ENCODE data around the gene PCDHA1.

PCDHA1 gene

GRCh38 chr5:141040093-141040770, 254.3 kb downstream of the PCDHA1 start:
- no peaks in the 10 kb centered on the region for H3K4me1 ChIP-seq (ENCODE audit: low read length)
- TF ChIP-seq EZH2phosphoT487 (IDR thresholded peaks at IDR 0.05; ENCODE audit: low read depth) (no peak), CTCF (IDR thresholded peaks at IDR 0.05; ENCODE audit: low read depth, low read length) (no peak)
- H3K4me2 ChIP-seq (ENCODE audit: low read length), result no peak overlapping the region
- no peaks in the 10 kb centered on the region for H3K79me2 ChIP-seq (ENCODE audit: low read length)
- H3K36me3 ChIP-seq (replicated peaks; ENCODE audit: low read depth, low read length), result no peaks in the 10 kb centered on the region
- no peak overlapping the region for H3K4me3 ChIP-seq (ENCODE audit: low read length)
- H3K9me3 ChIP-seq (ENCODE audit: insufficient read depth, low read length), result no peaks in the 10 kb centered on the region
- H2AFZ ChIP-seq (ENCODE audit: low read depth, low read length), result no peak overlapping the region
- H3K9ac ChIP-seq (ENCODE audit: low read length), result no peak overlapping the region
- no peaks in the 10 kb centered on the region for H4K20me1 ChIP-seq (ENCODE audit: insufficient read depth, low read length)
- no peak overlapping the region for H3K27ac ChIP-seq (ENCODE audit: low read length)
- H3K27me3 ChIP-seq (ENCODE audit: low read depth, low read length), result no peaks in the 10 kb centered on the region

GRCh38 chr5:141040771-141041426, 255.0 kb downstream of the PCDHA1 start:
- peak overlapping the region; percentile 36 for H3K4me2 ChIP-seq (ENCODE audit: low read length)
- no peaks in the 10 kb centered on the region for H4K20me1 ChIP-seq (ENCODE audit: insufficient read depth, low read length)
- H3K4me3 ChIP-seq (ENCODE audit: low read length), result no peak overlapping the region
- H2AFZ ChIP-seq (ENCODE audit: low read depth, low read length), result no peak overlapping the region
- H3K36me3 ChIP-seq (replicated peaks; ENCODE audit: low read depth, low read length), result no peaks in the 10 kb centered on the region
- no peak overlapping the region for H3K27ac ChIP-seq (ENCODE audit: low read length)
- H3K79me2 ChIP-seq (ENCODE audit: low read length), result no peaks in the 10 kb centered on the region
- H3K9ac ChIP-seq (ENCODE audit: low read length), result no peak overlapping the region
- TF ChIP-seq CTCF (IDR thresholded peaks at IDR 0.05; ENCODE audit: low read depth, low read length), result peak; percentile 66
- TF ChIP-seq EZH2phosphoT487 (IDR thresholded peaks at IDR 0.05; ENCODE audit: low read depth), result no peak
- no peaks in the 10 kb centered on the region for H3K4me1 ChIP-seq (ENCODE audit: low read length)
- H3K9me3 ChIP-seq (ENCODE audit: insufficient read depth, low read length), result no peaks in the 10 kb centered on the region
- no peaks in the 10 kb centered on the region for H3K27me3 ChIP-seq (ENCODE audit: low read depth, low read length)

- H3K27ac ChIP-seq (ENCODE audit: low read length), result no peak overlapping the region
- TF ChIP-seq CTCF (IDR thresholded peaks at IDR 0.05; ENCODE audit: low read depth, low read length) (no peak), EZH2phosphoT487 (IDR thresholded peaks at IDR 0.05; ENCODE audit: low read depth) (no peak)
- peak overlapping the region; percentile 36 for H3K4me2 ChIP-seq (ENCODE audit: low read length)
- no peaks in the 10 kb centered on the region for H3K36me3 ChIP-seq (replicated peaks; ENCODE audit: low read depth, low read length)
- H2AFZ ChIP-seq (ENCODE audit: low read depth, low read length), result no peak overlapping the region
- H4K20me1 ChIP-seq (ENCODE audit: insufficient read depth, low read length), result no peaks in the 10 kb centered on the region
- H3K9ac ChIP-seq (ENCODE audit: low read length), result no peak overlapping the region
- no peaks in the 10 kb centered on the region for H3K9me3 ChIP-seq (ENCODE audit: insufficient read depth, low read length)
- H3K4me1 ChIP-seq (ENCODE audit: low read length), result no peaks in the 10 kb centered on the region
- no peaks in the 10 kb centered on the region for H3K79me2 ChIP-seq (ENCODE audit: low read length)
- H3K4me3 ChIP-seq (ENCODE audit: low read length), result no peak overlapping the region
- no peaks in the 10 kb centered on the region for H3K27me3 ChIP-seq (ENCODE audit: low read depth, low read length)
Measured at GRCh38 chr5:141041427-141041785, 255.5 kb downstream of the PCDHA1 start.

- no peaks in the 10 kb centered on the region for H3K27me3 ChIP-seq (ENCODE audit: low read depth, low read length)
- no peak overlapping the region for H3K9ac ChIP-seq (ENCODE audit: low read length)
- no peaks in the 10 kb centered on the region for H3K36me3 ChIP-seq (replicated peaks; ENCODE audit: low read depth, low read length)
- no peak overlapping the region for H3K4me2 ChIP-seq (ENCODE audit: low read length)
- TF ChIP-seq CTCF (IDR thresholded peaks at IDR 0.05; ENCODE audit: low read depth, low read length), result no peak
- TF ChIP-seq EZH2phosphoT487 (IDR thresholded peaks at IDR 0.05; ENCODE audit: low read depth), result no peak
- no peaks in the 10 kb centered on the region for H4K20me1 ChIP-seq (ENCODE audit: insufficient read depth, low read length)
- H2AFZ ChIP-seq (ENCODE audit: low read depth, low read length), result no peak overlapping the region
- no peaks in the 10 kb centered on the region for H3K79me2 ChIP-seq (ENCODE audit: low read length)
- no peaks in the 10 kb centered on the region for H3K4me1 ChIP-seq (ENCODE audit: low read length)
- H3K27ac ChIP-seq (ENCODE audit: low read length), result no peak overlapping the region
- no peak overlapping the region for H3K4me3 ChIP-seq (ENCODE audit: low read length)
- no peaks in the 10 kb centered on the region for H3K9me3 ChIP-seq (ENCODE audit: insufficient read depth, low read length)
Measured at GRCh38 chr5:141042555-141042954, 256.6 kb downstream of the PCDHA1 start.

Measured in OCI-LY3 (cell line).